HG03039 (cell line): ENCODE data around the gene SVEP1.

Experiments used
- ATAC-seq: cut with Tn5 transposase; IDR thresholded peaks from one replicate; pipeline ENCODE4 v1.9.1; 2021; ENCODE audit warnings: mild to moderate bottlenecking, moderate library complexity; ENCODE audit not compliant: unreplicated experiment

Gene SVEP1

GRCh38 chr9:110528645-110529044 is 50.9 kb downstream of the SVEP1 start:
- ATAC-seq: no peak

- ATAC-seq: no peak
These were observed 53.1 kb downstream of the SVEP1 start for GRCh38 chr9:110526426-110526825.

GRCh38 chr9:110521206-110521605 is 58.3 kb downstream of the SVEP1 start:
- ATAC-seq: no peak

GRCh38 chr9:110520120-110520701 is 59.3 kb downstream of the SVEP1 start:
- ATAC-seq: no peak

DNA sequence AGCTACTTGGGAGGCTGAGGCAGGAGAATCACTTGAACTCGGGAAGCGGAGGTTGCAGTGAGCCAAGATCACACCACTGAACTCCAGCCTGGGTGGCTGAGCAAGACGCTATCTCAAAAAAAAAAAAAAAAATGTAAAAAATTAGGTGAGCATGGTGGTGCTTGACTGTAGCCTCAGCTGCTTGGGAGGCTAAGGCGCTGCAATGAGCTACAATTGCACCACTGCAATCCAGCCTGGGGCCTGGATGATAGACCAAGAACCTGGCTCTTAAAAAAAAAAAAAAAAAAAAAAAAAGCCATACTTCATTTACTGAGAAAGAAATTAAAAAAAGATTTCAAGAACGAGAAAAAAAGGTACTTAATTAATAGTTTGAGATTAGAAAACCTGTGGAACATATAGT is 62.1 kb downstream of the SVEP1 start:
- ATAC-seq: no peak

- no peak for ATAC-seq
These were observed 64.6 kb downstream of the SVEP1 start for GRCh38 chr9:110514897-110515296.

- no peak for ATAC-seq
These were observed 66.7 kb downstream of the SVEP1 start for GRCh38 chr9:110512817-110513216.

DNA sequence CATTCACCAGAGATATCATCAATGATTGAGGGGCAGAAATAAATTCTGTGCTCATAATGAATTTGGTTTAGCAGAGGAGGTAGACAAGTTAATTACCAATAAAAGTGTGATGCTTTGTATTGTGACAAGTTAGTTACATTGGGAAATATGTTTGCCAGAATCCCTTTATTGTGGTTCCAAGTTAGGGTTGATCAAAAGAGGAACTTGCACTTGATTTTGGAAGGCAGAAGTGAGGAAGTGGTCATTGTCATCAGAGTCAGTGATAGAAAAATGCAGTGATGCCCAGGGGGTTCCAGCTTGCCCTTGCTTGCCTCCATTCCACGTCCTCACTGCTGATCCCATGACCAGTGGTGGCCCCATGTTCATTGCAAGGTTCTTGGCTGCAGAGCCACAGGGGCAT is 69.7 kb downstream of the SVEP1 start:
- no peak for ATAC-seq

- ATAC-seq: no peak
These were observed 76.7 kb downstream of the SVEP1 start for GRCh38 chr9:110502842-110503241.

- ATAC-seq: no peak
These were observed 79.9 kb downstream of the SVEP1 start for GRCh38 chr9:110499608-110500007.

DNA sequence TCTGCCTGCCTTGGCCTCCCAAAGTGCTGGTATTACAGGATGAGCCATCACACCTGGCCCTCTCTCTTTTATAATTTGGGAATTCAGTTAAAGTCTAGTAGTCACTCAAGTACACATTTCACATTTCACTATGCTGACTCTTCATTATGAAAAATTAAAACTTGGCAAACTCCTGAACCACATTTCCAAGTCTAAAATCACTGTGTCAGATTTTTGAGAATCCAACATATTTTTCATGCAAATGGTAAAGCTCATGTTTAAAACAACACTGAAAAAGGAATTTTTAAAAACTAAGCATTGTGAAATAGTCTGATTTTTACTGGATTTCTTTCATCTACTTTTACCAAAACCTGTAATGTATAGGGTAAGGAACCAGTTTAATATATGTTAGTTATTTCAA is 92.3 kb downstream of the SVEP1 start:
- no peak for ATAC-seq

DNA sequence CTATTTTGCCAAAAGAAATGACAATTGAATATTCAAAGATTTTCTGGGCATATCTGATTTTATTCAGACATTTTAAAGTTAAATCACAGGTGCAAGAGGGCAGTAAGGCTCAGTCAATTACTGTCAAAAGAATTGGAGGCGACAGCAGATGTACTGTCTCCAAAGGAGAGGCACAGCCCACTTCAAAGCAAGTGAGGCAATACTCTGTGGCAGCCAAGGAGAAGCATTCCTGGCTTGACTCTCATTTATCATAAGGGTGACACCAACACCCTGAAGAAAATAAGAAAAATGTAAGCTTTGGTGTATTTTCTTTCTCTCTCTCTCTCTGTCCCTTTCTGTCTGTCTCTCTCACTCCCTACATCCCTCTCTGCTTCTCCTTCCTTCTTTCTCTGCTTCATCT is 93.3 kb downstream of the SVEP1 start:
- no peak for ATAC-seq

DNA sequence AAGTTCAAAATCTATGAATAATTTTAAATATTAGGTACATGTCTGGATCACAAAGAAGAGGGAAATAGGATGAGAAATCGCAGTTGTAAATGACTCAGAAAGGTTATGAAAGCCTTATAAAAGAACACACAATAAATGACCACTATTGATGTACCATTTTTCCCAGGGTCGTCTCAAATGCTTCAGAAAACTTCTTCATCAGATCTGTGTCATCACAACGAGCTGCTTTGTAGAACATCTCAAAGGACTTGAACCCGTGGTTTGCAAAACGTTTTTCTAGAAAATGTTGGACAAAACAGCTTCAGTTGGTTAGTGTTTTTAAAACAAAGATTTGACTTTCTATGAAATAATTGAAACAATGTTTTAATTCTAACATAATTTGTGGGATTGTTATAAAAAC is 100.1 kb downstream of the SVEP1 start:
- ATAC-seq: no peak

DNA sequence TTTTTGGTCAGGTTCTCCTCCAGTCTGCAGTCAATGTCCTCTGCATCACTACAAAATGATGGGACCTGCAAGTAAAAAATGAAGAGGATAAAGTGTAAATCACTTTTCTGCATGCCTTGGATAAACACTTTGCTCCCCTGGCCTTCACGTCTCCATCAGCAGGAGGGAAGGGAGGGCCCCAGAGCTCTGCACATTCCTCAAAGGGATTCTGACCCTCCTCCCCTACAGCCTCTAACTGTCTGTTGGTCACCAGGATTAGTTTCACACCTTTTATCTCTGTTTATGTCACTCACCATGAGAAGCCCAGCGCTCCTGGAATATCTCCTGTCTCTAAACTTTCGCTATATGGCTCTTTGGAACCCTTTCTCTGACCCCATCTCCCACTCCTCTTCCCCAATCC is 103.3 kb downstream of the SVEP1 start:
- no peak for ATAC-seq

- no peak for ATAC-seq
These were observed 107.4 kb downstream of the SVEP1 start for GRCh38 chr9:110472111-110472510.

DNA sequence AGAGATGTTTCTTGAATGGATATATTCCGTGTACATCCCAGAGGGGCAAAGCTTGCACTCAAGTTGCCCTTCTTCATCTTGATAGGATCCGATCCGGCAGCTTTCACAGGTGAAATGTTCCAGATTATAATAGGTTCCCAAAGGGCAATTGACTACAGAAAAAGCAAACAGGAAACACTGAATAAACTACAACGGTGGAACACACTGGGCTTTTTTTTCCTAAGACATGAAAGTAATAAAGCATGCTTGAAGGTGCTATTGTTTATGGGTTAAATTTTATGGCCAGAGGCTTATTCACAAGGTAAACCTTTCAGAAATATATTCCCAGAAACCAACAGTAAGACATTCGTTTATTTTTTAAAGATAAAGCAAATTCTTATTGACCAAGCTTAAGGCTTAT is 110.6 kb downstream of the SVEP1 start:
- no peak for ATAC-seq

- no peak for ATAC-seq
These were observed 114.4 kb downstream of the SVEP1 start for GRCh38 chr9:110465190-110465589.

GRCh38 chr9:110464321-110464720 is 115.2 kb downstream of the SVEP1 start:
- no peak for ATAC-seq

DNA sequence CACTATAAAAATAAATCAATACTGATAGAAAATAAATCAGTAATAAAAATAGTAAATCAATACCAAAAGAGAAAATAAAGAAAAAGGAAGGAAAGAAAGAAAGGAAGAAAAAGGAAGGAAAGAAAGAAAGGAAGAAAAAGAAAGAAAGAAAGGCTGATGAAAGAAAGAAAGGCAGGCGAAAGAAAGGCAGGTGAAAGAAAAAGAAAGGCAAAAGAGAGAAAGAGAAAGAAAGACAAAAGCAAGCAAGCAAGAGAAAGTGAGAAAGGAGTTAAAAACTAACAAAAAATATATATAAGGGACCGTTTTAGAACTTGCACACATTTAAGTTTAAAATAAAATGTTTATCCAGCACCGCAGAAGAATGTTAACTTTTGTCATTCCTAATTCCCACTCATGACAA is 116.0 kb downstream of the SVEP1 start:
- ATAC-seq: no peak

DNA sequence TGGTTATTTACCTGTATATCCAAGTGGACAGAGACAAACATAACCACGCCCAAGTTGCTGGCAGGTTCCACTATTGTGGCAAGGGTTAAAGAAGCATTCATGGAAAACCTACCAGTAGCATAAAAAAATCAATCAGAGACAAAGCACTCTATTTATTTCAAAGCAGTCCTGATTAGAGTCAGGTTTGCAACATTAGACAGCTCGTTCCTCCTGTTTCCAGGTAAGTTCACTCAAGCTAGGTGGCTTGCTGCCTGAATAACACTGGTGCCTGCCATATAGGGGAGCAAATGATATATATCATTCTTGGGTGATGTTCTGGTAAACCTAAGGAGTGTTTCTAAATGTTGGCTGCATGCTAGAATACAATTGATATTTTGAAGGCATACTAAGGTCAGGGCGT is 122.3 kb downstream of the SVEP1 start:
- ATAC-seq: no peak

- no peak for ATAC-seq
These were observed 122.9 kb downstream of the SVEP1 start for GRCh38 chr9:110456681-110457080.

DNA sequence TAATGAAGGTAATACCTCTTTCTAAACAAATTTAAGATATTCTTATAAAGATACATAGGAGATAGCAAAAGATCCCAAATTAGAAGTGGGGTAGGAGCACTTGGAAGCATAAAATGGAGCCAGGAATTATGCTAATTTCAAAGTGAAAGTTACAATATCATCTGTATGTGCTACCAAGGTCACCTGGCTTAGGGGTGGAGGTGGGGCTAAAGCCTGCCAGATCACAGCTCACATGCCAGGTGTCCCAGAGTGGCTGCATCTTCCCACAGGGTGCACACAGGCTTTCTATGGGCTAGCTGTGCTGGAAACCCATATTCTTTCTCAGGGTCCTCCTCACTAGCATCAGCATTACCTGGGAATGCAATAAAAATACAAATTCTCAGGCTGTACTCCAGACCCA is 123.7 kb downstream of the SVEP1 start:
- no peak for ATAC-seq

GRCh38 chr9:110452227-110452801 is 127.2 kb downstream of the SVEP1 start:
- ATAC-seq: no peak
